ENCODE data around the gene FHOD1. TPM values are rescaled to one million over a fixed set of nuclear protein-coding genes. Genes with fewer than 3 reads are reported as not detected.

The FHOD1 gene
- total RNA-seq: 26.5 and 29.4 TPM in 2 replicates

GRCh38 chr16:67247192-67248072 is at the start of gene FHOD1:
Gene FHOD1, minus strand, starts transcription at chr16:67247481. Its CDS starts 71 bp downstream, at chr16:67247410.

GRCh38 chr16:67279296-67280089 is 32.2 kb upstream of the FHOD1 start, which contains the start of gene PLEKHG4:
Gene PLEKHG4, plus strand, starts transcription at chr16:67279532. Its CDS starts 513 bp downstream, at chr16:67280045.

GRCh38 chr16:67248401-67249177 is 1.3 kb upstream of the FHOD1 start, which contains the start of gene SLC9A5:
Gene SLC9A5, plus strand, starts transcription at chr16:67248979. Its CDS starts 36 bp downstream, at chr16:67249015.

GRCh38 chr16:67226804-67227566 is 20.3 kb downstream of the FHOD1 start, which contains the start of gene TMEM208:
Gene TMEM208, plus strand, starts transcription at chr16:67227130. Its CDS starts 89 bp downstream, at chr16:67227219.

GRCh38 chr16:67199011-67199807 is 48.1 kb downstream of the FHOD1 start, which contains the start of gene ELMO3:
Gene ELMO3, plus strand, starts transcription at chr16:67199131. Its CDS starts 196 bp downstream, at chr16:67199327.

GRCh38 chr16:67191995-67192681 is 55.1 kb downstream of the FHOD1 start, which contains the start of gene E2F4:
Gene E2F4, plus strand, starts transcription at chr16:67192155. Its CDS starts 73 bp downstream, at chr16:67192228.

GRCh38 chr16:67190041-67190440 is 57.2 kb downstream of the FHOD1 start, which contains the start of gene EXOC3L1:
Gene EXOC3L1, minus strand, starts transcription at chr16:67190136. Its CDS starts 460 bp downstream, at chr16:67189676.

GRCh38 chr16:67183627-67184452 is 63.4 kb downstream of the FHOD1 start, which contains the start of gene MATCAP1:
Gene MATCAP1, minus strand, starts transcription at chr16:67183963. Its CDS starts 3,353 bp downstream, at chr16:67180610.

Other genes starting within 250 kb of the FHOD1 start
- gene CBFB, start 218.3 kb downstream of the FHOD1 start, total RNA-seq: 96.9 and 97.7 TPM in 2 replicates
- 10.3 and 12.0 TPM in 2 replicates for gene PHAF1, start 137.5 kb downstream of the FHOD1 start, total RNA-seq
- gene B3GNT9, start 96.5 kb downstream of the FHOD1 start, total RNA-seq: 3.7 and 7.8 TPM in 2 replicates
- gene TRADD, start 87.6 kb downstream of the FHOD1 start, total RNA-seq: 13.9 and 17.1 TPM in 2 replicates
- 4.7 and 6.4 TPM in 2 replicates for gene FBXL8, start 87.5 kb downstream of the FHOD1 start, total RNA-seq
- gene HSF4, start 82.7 kb downstream of the FHOD1 start, total RNA-seq: 0.45 and 3.2 TPM in 2 replicates
- 7.7 and 13.8 TPM in 2 replicates for gene NOL3, start 76.9 kb downstream of the FHOD1 start, total RNA-seq
- 18.4 and 18.9 TPM in 2 replicates for gene MATCAP1, start 63.5 kb downstream of the FHOD1 start, total RNA-seq
- gene EXOC3L1, start 57.3 kb downstream of the FHOD1 start, total RNA-seq: 2.4 and 9.1 TPM in 2 replicates
- gene E2F4, start 55.3 kb downstream of the FHOD1 start, total RNA-seq: 51.1 and 61.8 TPM in 2 replicates
- 0.72 and 1.2 TPM in 2 replicates for gene ELMO3, start 48.4 kb downstream of the FHOD1 start, total RNA-seq
- 18.4 and 29.7 TPM in 2 replicates for gene TMEM208, start 20.4 kb downstream of the FHOD1 start, total RNA-seq
- gene SLC9A5, start 1.5 kb upstream of the FHOD1 start, total RNA-seq: 0.81 and 0.85 TPM in 2 replicates
- gene PLEKHG4, start 32.1 kb upstream of the FHOD1 start, total RNA-seq: 26.9 and 27.6 TPM in 2 replicates
- gene KCTD19, start 79.3 kb upstream of the FHOD1 start, total RNA-seq: under 0.01 and 0.09 TPM in 2 replicates
- 0.28 and 2.7 TPM in 2 replicates for gene LRRC36, start 79.3 kb upstream of the FHOD1 start, total RNA-seq
- 0.18 and 0.28 TPM in 2 replicates for gene TPPP3, start 146.0 kb upstream of the FHOD1 start, total RNA-seq
- 5.9 and 6.0 TPM in 2 replicates for gene ZDHHC1, start 169.0 kb upstream of the FHOD1 start, total RNA-seq
- gene HSD11B2, start 183.6 kb upstream of the FHOD1 start, total RNA-seq: not detected in 2 replicates
- 78.7 and 86.7 TPM in 2 replicates for gene ATP6V0D1, start 233.7 kb upstream of the FHOD1 start, total RNA-seq
- not detected in 2 replicates for gene AGRP, start 236.1 kb upstream of the FHOD1 start, total RNA-seq